ENCODE results near the gene ADGRG6. TPM values are rescaled to one million over a fixed set of nuclear protein-coding genes. Genes with fewer than 3 reads are reported as not detected.

Gene ADGRG6
- total and polyA plus RNA-seq, 2 donors: 10.2 to 13.6 TPM

GRCh38 chr6:142412658-142413057 is 110.9 kb downstream of the ADGRG6 start:
- DNase-seq (ENCODE audit: low read depth in 6 of 9, low spot score in 9 of 9): no peak
- Histone ChIP-seq H3K9me3 (ENCODE audit: control insufficient read depth in 2 of 2, insufficient read depth in 1 of 2, low read length in 1 of 2) (no peaks in the 10 kb centered on the region), H3K4me3 (ENCODE audit: low read length in 2 of 2) (no peak overlapping the region), H3K4me1 (ENCODE audit: control insufficient read depth in 2 of 2, insufficient read depth in 2 of 2, low read length in 2 of 2) (no peaks in the 10 kb centered on the region), H3K27me3 (ENCODE audit: control insufficient read depth in 2 of 2, insufficient read depth in 1 of 2, low read length in 1 of 2) (no peaks in the 10 kb centered on the region), H3K27ac (ENCODE audit: low read depth in 1 of 2, low read length in 1 of 2) (no peak overlapping the region), H3K36me3 (ENCODE audit: control insufficient read depth in 2 of 2, insufficient read depth in 2 of 2, low read length in 1 of 2) (no peaks in the 10 kb centered on the region)
- 97% methylated on average over 2 of the region's 2 CpGs for WGBS

- no peak for DNase-seq (ENCODE audit: low read depth in 6 of 9, low spot score in 9 of 9)
- H3K27me3 ChIP-seq (ENCODE audit: control insufficient read depth in 2 of 2, insufficient read depth in 1 of 2, low read length in 1 of 2): no peaks in the 10 kb centered on the region
- no peaks in the 10 kb centered on the region for H3K9me3 ChIP-seq (ENCODE audit: control insufficient read depth in 2 of 2, insufficient read depth in 1 of 2, low read length in 1 of 2)
- no peak overlapping the region for H3K4me3 ChIP-seq (ENCODE audit: low read length in 2 of 2)
- no peak overlapping the region for H3K27ac ChIP-seq (ENCODE audit: low read depth in 1 of 2, low read length in 1 of 2)
- no peaks in the 10 kb centered on the region for H3K36me3 ChIP-seq (ENCODE audit: control insufficient read depth in 2 of 2, insufficient read depth in 2 of 2, low read length in 1 of 2)
- no peaks in the 10 kb centered on the region for H3K4me1 ChIP-seq (ENCODE audit: control insufficient read depth in 2 of 2, insufficient read depth in 2 of 2, low read length in 2 of 2)
These were observed 111.3 kb downstream of the ADGRG6 start for GRCh38 chr6:142413111-142413510.

- H3K9me3 ChIP-seq (ENCODE audit: control insufficient read depth in 2 of 2, insufficient read depth in 1 of 2, low read length in 1 of 2): no peaks in the 10 kb centered on the region
- H3K4me1 ChIP-seq (ENCODE audit: control insufficient read depth in 2 of 2, insufficient read depth in 2 of 2, low read length in 2 of 2): no peaks in the 10 kb centered on the region
- H3K4me3 ChIP-seq (ENCODE audit: low read length in 2 of 2): no peak overlapping the region
- H3K36me3 ChIP-seq (ENCODE audit: control insufficient read depth in 2 of 2, insufficient read depth in 2 of 2, low read length in 1 of 2): no peaks in the 10 kb centered on the region
- 96% methylated on average over 8 of the region's 8 CpGs for WGBS
- H3K27ac ChIP-seq (ENCODE audit: low read depth in 1 of 2, low read length in 1 of 2): no peak overlapping the region
- no peak for DNase-seq (ENCODE audit: low read depth in 6 of 9, low spot score in 9 of 9)
- H3K27me3 ChIP-seq (ENCODE audit: control insufficient read depth in 2 of 2, insufficient read depth in 1 of 2, low read length in 1 of 2): no peaks in the 10 kb centered on the region
These were observed 112.8 kb downstream of the ADGRG6 start for GRCh38 chr6:142414462-142415250.

- H3K4me1 ChIP-seq (ENCODE audit: control insufficient read depth in 2 of 2, insufficient read depth in 2 of 2, low read length in 2 of 2): no peaks in the 10 kb centered on the region
- no peaks in the 10 kb centered on the region for H3K9me3 ChIP-seq (ENCODE audit: control insufficient read depth in 2 of 2, insufficient read depth in 1 of 2, low read length in 1 of 2)
- WGBS: 53% methylated on average over 3 of the region's 3 CpGs
- no peaks in the 10 kb centered on the region for H3K27me3 ChIP-seq (ENCODE audit: control insufficient read depth in 2 of 2, insufficient read depth in 1 of 2, low read length in 1 of 2)
- no peaks in the 10 kb centered on the region for H3K36me3 ChIP-seq (ENCODE audit: control insufficient read depth in 2 of 2, insufficient read depth in 2 of 2, low read length in 1 of 2)
- DNase-seq (ENCODE audit: low read depth in 6 of 9, low spot score in 9 of 9): peak in 1 of 9 donors; percentile 12
- no peak overlapping the region for H3K4me3 ChIP-seq (ENCODE audit: low read length in 2 of 2)
- H3K27ac ChIP-seq (ENCODE audit: low read depth in 1 of 2, low read length in 1 of 2): no peak overlapping the region
These were observed 114.4 kb downstream of the ADGRG6 start for GRCh38 chr6:142416179-142416578.

GRCh38 chr6:142416686-142417085 is 114.9 kb downstream of the ADGRG6 start:
- DNase-seq (ENCODE audit: low read depth in 6 of 9, low spot score in 9 of 9): no peak
- Histone ChIP-seq H3K27me3 (ENCODE audit: control insufficient read depth in 2 of 2, insufficient read depth in 1 of 2, low read length in 1 of 2) (no peaks in the 10 kb centered on the region), H3K4me3 (ENCODE audit: low read length in 2 of 2) (no peak overlapping the region), H3K36me3 (ENCODE audit: control insufficient read depth in 2 of 2, insufficient read depth in 2 of 2, low read length in 1 of 2) (no peaks in the 10 kb centered on the region), H3K4me1 (ENCODE audit: control insufficient read depth in 2 of 2, insufficient read depth in 2 of 2, low read length in 2 of 2) (no peaks in the 10 kb centered on the region), H3K27ac (ENCODE audit: low read depth in 1 of 2, low read length in 1 of 2) (no peak overlapping the region), H3K9me3 (ENCODE audit: control insufficient read depth in 2 of 2, insufficient read depth in 1 of 2, low read length in 1 of 2) (no peaks in the 10 kb centered on the region)

- no peaks in the 10 kb centered on the region for H3K27me3 ChIP-seq (ENCODE audit: control insufficient read depth in 2 of 2, insufficient read depth in 1 of 2, low read length in 1 of 2)
- no peaks in the 10 kb centered on the region for H3K4me1 ChIP-seq (ENCODE audit: control insufficient read depth in 2 of 2, insufficient read depth in 2 of 2, low read length in 2 of 2)
- no peak overlapping the region for H3K4me3 ChIP-seq (ENCODE audit: low read length in 2 of 2)
- no peaks in the 10 kb centered on the region for H3K36me3 ChIP-seq (ENCODE audit: control insufficient read depth in 2 of 2, insufficient read depth in 2 of 2, low read length in 1 of 2)
- DNase-seq (ENCODE audit: low read depth in 6 of 9, low spot score in 9 of 9): no peak
- 96% methylated on average over 1 of the region's 1 CpG for WGBS
- no peak overlapping the region for H3K27ac ChIP-seq (ENCODE audit: low read depth in 1 of 2, low read length in 1 of 2)
- no peaks in the 10 kb centered on the region for H3K9me3 ChIP-seq (ENCODE audit: control insufficient read depth in 2 of 2, insufficient read depth in 1 of 2, low read length in 1 of 2)
These were observed 115.5 kb downstream of the ADGRG6 start for GRCh38 chr6:142417331-142417750.

GRCh38 chr6:142419071-142419470 is 117.3 kb downstream of the ADGRG6 start:
- Histone ChIP-seq H3K36me3 (ENCODE audit: control insufficient read depth in 2 of 2, insufficient read depth in 2 of 2, low read length in 1 of 2) (no peaks in the 10 kb centered on the region), H3K4me1 (ENCODE audit: control insufficient read depth in 2 of 2, insufficient read depth in 2 of 2, low read length in 2 of 2) (no peaks in the 10 kb centered on the region), H3K27me3 (ENCODE audit: control insufficient read depth in 2 of 2, insufficient read depth in 1 of 2, low read length in 1 of 2) (no peaks in the 10 kb centered on the region), H3K9me3 (ENCODE audit: control insufficient read depth in 2 of 2, insufficient read depth in 1 of 2, low read length in 1 of 2) (no peaks in the 10 kb centered on the region), H3K4me3 (ENCODE audit: low read length in 2 of 2) (no peak overlapping the region), H3K27ac (ENCODE audit: low read depth in 1 of 2, low read length in 1 of 2) (no peak overlapping the region)
- DNase-seq (ENCODE audit: low read depth in 6 of 9, low spot score in 9 of 9): no peak
- WGBS: 92% methylated on average over 3 of the region's 3 CpGs

- H3K9me3 ChIP-seq (ENCODE audit: control insufficient read depth in 2 of 2, insufficient read depth in 1 of 2, low read length in 1 of 2): no peaks in the 10 kb centered on the region
- no peak overlapping the region for H3K27ac ChIP-seq (ENCODE audit: low read depth in 1 of 2, low read length in 1 of 2)
- no peaks in the 10 kb centered on the region for H3K4me1 ChIP-seq (ENCODE audit: control insufficient read depth in 2 of 2, insufficient read depth in 2 of 2, low read length in 2 of 2)
- no peak overlapping the region for H3K4me3 ChIP-seq (ENCODE audit: low read length in 2 of 2)
- no peaks in the 10 kb centered on the region for H3K36me3 ChIP-seq (ENCODE audit: control insufficient read depth in 2 of 2, insufficient read depth in 2 of 2, low read length in 1 of 2)
- no peak for DNase-seq (ENCODE audit: low read depth in 6 of 9, low spot score in 9 of 9)
- no peaks in the 10 kb centered on the region for H3K27me3 ChIP-seq (ENCODE audit: control insufficient read depth in 2 of 2, insufficient read depth in 1 of 2, low read length in 1 of 2)
These were observed 119.0 kb downstream of the ADGRG6 start for GRCh38 chr6:142420802-142421201.

GRCh38 chr6:142421285-142422117 is 119.7 kb downstream of the ADGRG6 start:
- no peak for DNase-seq (ENCODE audit: low read depth in 6 of 9, low spot score in 9 of 9)
- no peak overlapping the region for H3K27ac ChIP-seq (ENCODE audit: low read depth in 1 of 2, low read length in 1 of 2)
- H3K36me3 ChIP-seq (ENCODE audit: control insufficient read depth in 2 of 2, insufficient read depth in 2 of 2, low read length in 1 of 2): no peaks in the 10 kb centered on the region
- no peaks in the 10 kb centered on the region for H3K27me3 ChIP-seq (ENCODE audit: control insufficient read depth in 2 of 2, insufficient read depth in 1 of 2, low read length in 1 of 2)
- no peaks in the 10 kb centered on the region for H3K4me1 ChIP-seq (ENCODE audit: control insufficient read depth in 2 of 2, insufficient read depth in 2 of 2, low read length in 2 of 2)
- no peak overlapping the region for H3K4me3 ChIP-seq (ENCODE audit: low read length in 2 of 2)
- H3K9me3 ChIP-seq (ENCODE audit: control insufficient read depth in 2 of 2, insufficient read depth in 1 of 2, low read length in 1 of 2): no peaks in the 10 kb centered on the region
